GM12878 (cell line): ENCODE measurements around the gene ATRN. TPM values are rescaled to one million over a fixed set of nuclear protein-coding genes. Genes with fewer than 3 reads are reported as not detected.

Experiments
- ATAC-seq: fragments of 200-7000 bp; cut with Tn5 transposase; 3 replicates; pipeline ENCODE4 v1.9.1; 2020; ENCODE audit warnings: mild to moderate bottlenecking, moderate library complexity
- BruUV-seq: library from RNA; stranded (reverse); fragments of 400-500 nt; replicated peaks from 2 replicates; lab custom pipeline; 2021; lab: Mats Ljungman, UMichigan
- CTCF ChIA-PET: fragments of 300-600 bp; sonication (Branson Sonifier 250); formaldehyde crosslinking; extraction: SDS; loops from one replicate; lab custom pipeline; 2021; ENCODE audit warnings: inconsistent platforms; lab: Yijun Ruan, JAX
- POLR2A ChIA-PET: fragments of 350-600 bp; formaldehyde crosslinking; extraction: SDS; loops from one replicate; lab custom pipeline; 2021; ENCODE audit warnings: inconsistent platforms; lab: Charles Lee
- RAD21 ChIA-PET: fragments of 300-600 bp; sonication (Branson Sonifier 250); formaldehyde crosslinking; loops from one replicate; lab custom pipeline; 2023; ENCODE audit warnings: antibody characterized with exemption; ENCODE audit not compliant: unreplicated experiment; lab: Charles Lee
- SMC1A ChIA-PET: fragments of 300-600 bp; sonication (Branson Sonifier 250); formaldehyde crosslinking; loops from one replicate; lab custom pipeline; 2023; ENCODE audit not compliant: unreplicated experiment, uncharacterized antibody; lab: Charles Lee
- DNase-seq: peaks from one replicate; pipeline ENCODE4 v3.0.0-alpha.2; 2011; ENCODE audit warnings: low read depth, low spot score
- FAIRE-seq: peaks from 3 replicates; lab custom pipeline; 2011; peaks lifted over from hg19 to GRCh38; lab: Jason Lieb, UNC
- H2AFZ ChIP-seq: 2 replicates; pipeline ENCODE4 v1.6.0; 2011; ENCODE audit warnings: low read depth, low read length, control low read depth; ENCODE audit not compliant: control insufficient read depth
- H3K27ac ChIP-seq: 2 replicates; pipeline ENCODE4 v1.5.1; 2011; ENCODE audit warnings: control low read depth; ENCODE audit not compliant: control insufficient read depth, insufficient read depth
- H3K27me3 ChIP-seq, 2 experiments: replicated peaks in 1 of 2; 2 replicates each; pipeline versions ENCODE4 v1.6.0 to v1.6.1; 2011; ENCODE audit warnings: low read length in 1 of 2; ENCODE audit not compliant: control insufficient read depth in 2 of 2, insufficient read depth in 2 of 2
- H3K36me3 ChIP-seq, 2 experiments: 2 replicates each; pipeline ENCODE4 v1.5.1; 2011; ENCODE audit warnings: low read length in 1 of 2; ENCODE audit not compliant: control insufficient read depth in 2 of 2, insufficient read depth in 2 of 2
- H3K4me1 ChIP-seq: 2 replicates; pipeline ENCODE4 v1.6.1; 2011; ENCODE audit warnings: mild to moderate bottlenecking, low read length, moderate library complexity, mixed read lengths; ENCODE audit not compliant: control insufficient read depth, insufficient read depth
- H3K4me2 ChIP-seq: 2 replicates; pipeline ENCODE4 v1.6.0; 2011; ENCODE audit warnings: control low read depth; ENCODE audit not compliant: control insufficient read depth, insufficient read depth
- H3K4me3 ChIP-seq: fragments of 200-600 bp; sonication (generic); 2 replicates; pipeline ENCODE4 v1.5.1; 2016
- H3K79me2 ChIP-seq: 2 replicates; pipeline ENCODE4 v1.6.0; 2011; ENCODE audit warnings: low read length; ENCODE audit not compliant: control insufficient read depth, insufficient read depth
- H3K9ac ChIP-seq: 2 replicates; pipeline ENCODE4 v1.8.0; 2011; ENCODE audit warnings: low read length, control low read depth, mixed read lengths; ENCODE audit not compliant: control insufficient read depth, insufficient read depth
- H3K9me3 ChIP-seq: replicated peaks from 3 replicates; pipeline ENCODE4 v1.5.1; 2011; ENCODE audit warnings: mild to moderate bottlenecking, low read length; ENCODE audit not compliant: control insufficient read depth, insufficient read depth
- H4K20me1 ChIP-seq: 2 replicates; pipeline ENCODE4 v1.6.0; 2011; ENCODE audit not compliant: control insufficient read depth, insufficient read depth
- CEBPZ ChIP-seq: fragments of 150-350 bp; IDR thresholded peaks from 2 replicates; pipeline ENCODE4 v1.6.1; 2016; ENCODE audit warnings: low read depth, low read length
- E2F4 ChIP-seq: IDR thresholded peaks from 2 replicates; pipeline ENCODE4 v1.6.1; 2012; ENCODE audit warnings: low read depth, low read length, improper control_type of control experiment
- GATAD2B ChIP-seq: fragments of 450-650 bp; conservative IDR thresholded peaks from 2 replicates; pipeline ENCODE4 v1.6.1; 2017; ENCODE audit warnings: low read depth, mild to moderate bottlenecking, moderate library complexity
- HDAC6 ChIP-seq: fragments of 200-600 bp; sonication (generic); IDR thresholded peaks from one replicate; pipeline ENCODE4 v1.8.0; 2017; ENCODE audit warnings: antibody characterized with exemption; ENCODE audit not compliant: unreplicated experiment
- ZBED1 ChIP-seq: IDR thresholded peaks from 2 replicates; pipeline ENCODE4 v1.6.1; 2016; ENCODE audit warnings: borderline replicate concordance
- ZBTB33 ChIP-seq: fragments of 450-650 bp; IDR thresholded peaks from 2 replicates; pipeline ENCODE4 v1.6.1; 2017; ENCODE audit warnings: mild to moderate bottlenecking
- WGBS: methylation state at CpG from one replicate; pipeline ENCODE4 v1.1.6; 2016; ENCODE audit warnings: low lambda C conversion rate; ENCODE audit not compliant: insufficient replicate concordance, insufficient coverage; ENCODE audit errors: missing lambda C conversion rate; 5-methylcytosine and 5-hydroxymethylcytosine counted together
- in situ Hi-C: fragments of 300-500 bp; cut with MboI; formaldehyde crosslinking; loops from 9 replicates; pipeline ENCODE4 v1.14.3; 2018; ENCODE audit warnings: mixed read lengths
- intact Hi-C: fragments of 100-400 bp; cut with micrococcal nuclease; formaldehyde crosslinking; loops from one replicate; pipeline ENCODE4 v1.14.2; 2022; ENCODE audit not compliant: unreplicated experiment
- polyA plus RNA-seq, 11 experiments: library from polyadenylated mRNA; depleted of rRNA in 4 of 11; unstranded in 6 of 11; stranded (reverse) in 5 of 11; fragments of >200 nt; fragmentation: Nextera tagmentation in 4 of 11; fragmentation: Illumina TruSeq in 1 of 11; extraction: Ambion mirVana in 4 of 11; extraction: Trizol in 1 of 11; gene quantifications; 1 replicate in 1 of 11; 2 replicates in 10 of 11; pipeline versions ENCODE4 v1.2.1 to v1.2.3, GENCODE V29; 2011 to 2016; ENCODE audit warnings: inconsistent platforms in 2 of 11, missing spikeins in 2 of 11, low read depth in 1 of 11
- total RNA-seq, 4 experiments: library from RNA; depleted of rRNA in 3 of 4; stranded (reverse); fragments of >200 nt in 3 of 4; fragmentation: Illumina TruSeq in 1 of 4; extraction: Trizol in 1 of 4; gene quantifications; 2 replicates each; pipeline versions ENCODE4 v1.2.1 to v1.2.3, GENCODE V29; 2013 to 2021
- TF ChIP-seq, protein P1 (sequence below): fragments of 450-650 bp; formaldehyde crosslinking; IDR thresholded peaks from 2 replicates; pipeline ENCODE4 v1.4.0; 2020; ENCODE audit warnings: mild to moderate bottlenecking, moderate library complexity
- TF ChIP-seq, protein P2 (sequence below): IDR thresholded peaks from 2 replicates; pipeline ENCODE4 v1.6.1; 2012; ENCODE audit warnings: low read depth, low read length, improper control_type of control experiment

ATRN gene
- total and polyA plus RNA-seq, 10 of the 15 experiments (the other 5 are each of a cell fraction or from before 2014, with no cell fraction given), result 0.71 to 11.6 (median 6.9) TPM

DNA sequence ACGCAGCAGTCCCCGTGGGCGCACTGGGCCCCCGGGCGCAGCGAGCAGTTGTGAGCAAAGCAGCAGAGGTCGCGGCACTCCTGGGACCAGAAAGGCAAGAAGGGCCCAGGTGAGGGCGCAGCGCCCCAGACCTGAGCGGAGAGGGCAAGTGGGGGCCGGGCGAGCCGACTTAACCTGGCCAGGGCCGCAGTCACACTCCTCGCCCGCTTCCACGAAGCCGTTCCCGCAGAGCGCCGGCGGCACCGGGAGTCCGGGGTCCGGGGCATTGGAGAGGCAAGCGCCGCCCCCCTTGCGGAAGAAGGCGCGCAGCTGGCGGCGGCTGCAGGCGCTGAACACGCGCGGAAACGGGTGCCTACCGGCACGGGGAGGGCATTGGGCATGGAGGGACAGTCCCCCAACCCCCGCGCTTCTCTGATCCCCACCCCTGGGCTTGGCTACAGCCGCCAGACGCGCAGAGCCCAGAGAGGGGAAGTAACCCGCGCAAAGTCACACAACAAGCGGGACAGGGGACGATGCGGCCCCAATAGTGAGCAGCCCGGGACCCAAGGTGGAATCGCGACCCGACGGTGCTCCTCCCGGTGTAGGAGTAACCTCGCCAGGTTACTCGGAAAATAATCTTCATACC, 201.8 kb downstream of the ATRN start:
- no peak for ATAC-seq
- 19% methylated on average over 56 of the region's 58 CpGs for WGBS

More for the DNA sequence above, 201.8 kb downstream of the ATRN start:
- no peaks in the 10 kb centered on the region; the same call in 1 of the 2 replicates for H3K4me1 ChIP-seq
- FAIRE-seq, result no peak
- CTCF ChIA-PET, result no interaction called here
- intact Hi-C loops, result no loop called here
- H3K4me2 ChIP-seq, result no peak overlapping the region
- H4K20me1 ChIP-seq, result no peaks in the 10 kb centered on the region; the same call in 1 of the 2 replicates
- POLR2A ChIA-PET, result no interaction called here
- RAD21 ChIA-PET, result no interaction called here
- H3K36me3 ChIP-seq, result no peaks in the 10 kb centered on the region
- H3K79me2 ChIP-seq, result no peaks in the 10 kb centered on the region
- TF ChIP-seq, protein P1, sequence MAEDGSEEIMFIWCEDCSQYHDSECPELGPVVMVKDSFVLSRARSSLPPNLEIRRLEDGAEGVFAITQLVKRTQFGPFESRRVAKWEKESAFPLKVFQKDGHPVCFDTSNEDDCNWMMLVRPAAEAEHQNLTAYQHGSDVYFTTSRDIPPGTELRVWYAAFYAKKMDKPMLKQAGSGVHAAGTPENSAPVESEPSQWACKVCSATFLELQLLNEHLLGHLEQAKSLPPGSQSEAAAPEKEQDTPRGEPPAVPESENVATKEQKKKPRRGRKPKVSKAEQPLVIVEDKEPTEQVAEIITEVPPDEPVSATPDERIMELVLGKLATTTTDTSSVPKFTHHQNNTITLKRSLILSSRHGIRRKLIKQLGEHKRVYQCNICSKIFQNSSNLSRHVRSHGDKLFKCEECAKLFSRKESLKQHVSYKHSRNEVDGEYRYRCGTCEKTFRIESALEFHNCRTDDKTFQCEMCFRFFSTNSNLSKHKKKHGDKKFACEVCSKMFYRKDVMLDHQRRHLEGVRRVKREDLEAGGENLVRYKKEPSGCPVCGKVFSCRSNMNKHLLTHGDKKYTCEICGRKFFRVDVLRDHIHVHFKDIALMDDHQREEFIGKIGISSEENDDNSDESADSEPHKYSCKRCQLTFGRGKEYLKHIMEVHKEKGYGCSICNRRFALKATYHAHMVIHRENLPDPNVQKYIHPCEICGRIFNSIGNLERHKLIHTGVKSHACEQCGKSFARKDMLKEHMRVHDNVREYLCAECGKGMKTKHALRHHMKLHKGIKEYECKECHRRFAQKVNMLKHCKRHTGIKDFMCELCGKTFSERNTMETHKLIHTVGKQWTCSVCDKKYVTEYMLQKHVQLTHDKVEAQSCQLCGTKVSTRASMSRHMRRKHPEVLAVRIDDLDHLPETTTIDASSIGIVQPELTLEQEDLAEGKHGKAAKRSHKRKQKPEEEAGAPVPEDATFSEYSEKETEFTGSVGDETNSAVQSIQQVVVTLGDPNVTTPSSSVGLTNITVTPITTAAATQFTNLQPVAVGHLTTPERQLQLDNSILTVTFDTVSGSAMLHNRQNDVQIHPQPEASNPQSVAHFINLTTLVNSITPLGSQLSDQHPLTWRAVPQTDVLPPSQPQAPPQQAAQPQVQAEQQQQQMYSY (CRISPR knock-in tag), result no peak
- no peak for TF ChIP-seq ZBTB33
- peak; percentile 83 for TF ChIP-seq HDAC6
- TF ChIP-seq GATAD2B, result no peak
- no peak for TF ChIP-seq ZBED1
- no peak for TF ChIP-seq E2F4
- TF ChIP-seq, protein P2, sequence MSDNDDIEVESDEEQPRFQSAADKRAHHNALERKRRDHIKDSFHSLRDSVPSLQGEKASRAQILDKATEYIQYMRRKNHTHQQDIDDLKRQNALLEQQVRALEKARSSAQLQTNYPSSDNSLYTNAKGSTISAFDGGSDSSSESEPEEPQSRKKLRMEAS, result no peak
- no peak for TF ChIP-seq CEBPZ
- H3K27me3 ChIP-seq, result peaks cover 0 to 5% of the 10 kb centered on the region in 2 experiments; a peak in 2 of 4 replicates
- no peak overlapping the region for H2AFZ ChIP-seq
- DNase-seq, result no peak
- H3K9me3 ChIP-seq, result no peaks in the 10 kb centered on the region
- in situ Hi-C loops, result no loop called here
- no peak overlapping the region for H3K4me3 ChIP-seq
- SMC1A ChIA-PET, result no interaction called here
- H3K27ac ChIP-seq, result no peak overlapping the region
- no TSS peak for BruUV-seq
- H3K9ac ChIP-seq, result no peak overlapping the region
